PC-9 (cell line): Measurements from ENCODE around the gene NSF.
"Not testable (repeated sequence)": the region's sequence is repeated elsewhere in the genome, so short reads cannot be mapped to it uniquely, and the experiment has no call there.

ENCODE experiments used
- EZH2 ChIP-seq: fragments of 200-600 bp; sonication (generic); IDR thresholded peaks from 2 replicates; pipeline ENCODE4 v1.8.0; 2017; ENCODE audit warnings: antibody characterized with exemption, low read depth
- TF ChIP-seq, protein P1 (sequence below): fragments of 200-600 bp; sonication (generic); conservative IDR thresholded peaks from 2 replicates; pipeline ENCODE4 v1.6.1; 2017; ENCODE audit warnings: mixed run types, antibody characterized with exemption, mild to moderate bottlenecking, moderate library complexity

DNA sequence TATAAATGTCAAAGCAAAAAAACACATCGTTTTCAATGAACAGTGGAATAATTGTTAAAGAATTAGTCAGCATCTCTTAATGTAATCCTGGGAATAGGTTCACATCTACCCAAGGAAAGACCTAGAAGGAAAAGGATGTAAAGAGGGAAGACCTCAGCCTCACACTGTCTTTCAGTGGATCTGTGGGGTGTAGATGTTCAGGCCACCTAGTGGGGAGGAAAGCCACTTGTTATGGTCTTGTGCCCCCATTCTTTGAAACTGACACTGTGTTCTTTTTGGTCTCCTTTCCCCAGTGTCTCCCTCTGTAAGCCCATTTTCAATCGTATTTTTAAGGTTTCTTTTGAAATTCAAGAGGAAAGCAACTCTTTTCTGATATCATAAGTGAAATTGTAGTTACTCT, 56.8 kb downstream of the NSF start:
- TF ChIP-seq, protein P1, sequence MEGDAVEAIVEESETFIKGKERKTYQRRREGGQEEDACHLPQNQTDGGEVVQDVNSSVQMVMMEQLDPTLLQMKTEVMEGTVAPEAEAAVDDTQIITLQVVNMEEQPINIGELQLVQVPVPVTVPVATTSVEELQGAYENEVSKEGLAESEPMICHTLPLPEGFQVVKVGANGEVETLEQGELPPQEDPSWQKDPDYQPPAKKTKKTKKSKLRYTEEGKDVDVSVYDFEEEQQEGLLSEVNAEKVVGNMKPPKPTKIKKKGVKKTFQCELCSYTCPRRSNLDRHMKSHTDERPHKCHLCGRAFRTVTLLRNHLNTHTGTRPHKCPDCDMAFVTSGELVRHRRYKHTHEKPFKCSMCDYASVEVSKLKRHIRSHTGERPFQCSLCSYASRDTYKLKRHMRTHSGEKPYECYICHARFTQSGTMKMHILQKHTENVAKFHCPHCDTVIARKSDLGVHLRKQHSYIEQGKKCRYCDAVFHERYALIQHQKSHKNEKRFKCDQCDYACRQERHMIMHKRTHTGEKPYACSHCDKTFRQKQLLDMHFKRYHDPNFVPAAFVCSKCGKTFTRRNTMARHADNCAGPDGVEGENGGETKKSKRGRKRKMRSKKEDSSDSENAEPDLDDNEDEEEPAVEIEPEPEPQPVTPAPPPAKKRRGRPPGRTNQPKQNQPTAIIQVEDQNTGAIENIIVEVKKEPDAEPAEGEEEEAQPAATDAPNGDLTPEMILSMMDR, result not testable (repeated sequence)
- not testable (repeated sequence) for TF ChIP-seq EZH2
